ENCODE measurements around the gene CHST9. TPM values are rescaled to one million over a fixed set of nuclear protein-coding genes. Genes with fewer than 3 reads are reported as not detected.

Gene CHST9
- total RNA-seq, 1 experiment from 2014 or later = 0.07 TPM

DNA sequence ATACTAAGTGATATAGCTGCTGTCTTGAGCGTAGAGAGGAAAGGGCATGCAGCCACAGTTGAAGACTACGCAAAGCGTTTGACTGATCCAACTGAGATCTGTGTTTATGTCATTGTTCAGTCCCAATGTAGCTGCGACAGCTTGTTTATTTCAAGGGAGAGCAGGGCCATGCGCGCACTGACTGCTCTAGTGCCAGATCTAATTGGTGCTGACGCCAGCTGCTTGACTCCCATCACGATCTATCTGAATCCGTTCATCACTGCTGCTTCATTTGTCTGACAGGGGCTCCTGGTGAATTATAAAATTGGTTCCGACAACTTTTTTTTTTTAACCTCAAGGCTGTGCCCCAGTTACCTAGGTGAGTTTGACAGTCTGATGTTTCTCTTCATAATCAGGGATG is 75.7 kb downstream of the CHST9 start:
- Histone ChIP-seq H3K9me3 (ENCODE audit: insufficient read depth, low read depth) (no peaks in the 10 kb centered on the region), H3K4me1 (replicated peaks; ENCODE audit: insufficient read depth) (no peaks in the 10 kb centered on the region), H3K9me2 (ENCODE audit: insufficient read depth) (no peaks in the 10 kb centered on the region), H3K79me2 (ENCODE audit: low read depth) (no peaks in the 10 kb centered on the region), H4K20me1 (ENCODE audit: insufficient read depth) (no peaks in the 10 kb centered on the region), H3F3A (ENCODE audit: insufficient read depth, low read depth) (no peaks in the 10 kb centered on the region), H3K4me2 (no peak overlapping the region), H3K36me3 (ENCODE audit: low read depth) (no peaks in the 10 kb centered on the region), H3K4me3 (no peak overlapping the region), H2AFZ (no peak overlapping the region), H3K27ac (no peak overlapping the region), H3K27me3 (ENCODE audit: insufficient read depth, low read depth) (no peaks in the 10 kb centered on the region)
- ChIA-PET CTCF (no interaction called here), POLR2A (ENCODE audit: unreplicated experiment) (no interaction called here)
- TF ChIP-seq EZH2 (IDR thresholded peaks at IDR 0.05; ENCODE audit: low read depth) = no peak
- no peak for TF ChIP-seq CTCF (conservative IDR thresholded peaks at IDR 0.05)
- intact Hi-C loops (cut with micrococcal nuclease; ENCODE audit: unreplicated experiment) = no loop called here
- no peak for DNase-seq
- BruUV-seq (replicated peaks) = no TSS peak

- Histone ChIP-seq H2AFZ (no peak overlapping the region), H3K4me2 (no peak overlapping the region), H3K9me3 (ENCODE audit: insufficient read depth, low read depth) (no peaks in the 10 kb centered on the region), H3K9me2 (ENCODE audit: insufficient read depth) (no peaks in the 10 kb centered on the region), H3K36me3 (ENCODE audit: low read depth) (no peaks in the 10 kb centered on the region), H3K27me3 (ENCODE audit: insufficient read depth, low read depth) (no peaks in the 10 kb centered on the region), H4K20me1 (ENCODE audit: insufficient read depth) (no peaks in the 10 kb centered on the region), H3K79me2 (ENCODE audit: low read depth) (no peaks in the 10 kb centered on the region), H3K4me3 (no peak overlapping the region), H3K4me1 (replicated peaks; ENCODE audit: insufficient read depth) (no peaks in the 10 kb centered on the region), H3F3A (ENCODE audit: insufficient read depth, low read depth) (no peaks in the 10 kb centered on the region), H3K27ac (no peak overlapping the region)
- no TSS peak for BruUV-seq (replicated peaks)
- ChIA-PET CTCF (no interaction called here), POLR2A (ENCODE audit: unreplicated experiment) (no interaction called here)
- intact Hi-C loops (cut with micrococcal nuclease; ENCODE audit: unreplicated experiment) = no loop called here
- no peak for TF ChIP-seq EZH2 (IDR thresholded peaks at IDR 0.05; ENCODE audit: low read depth)
- no peak for TF ChIP-seq CTCF (conservative IDR thresholded peaks at IDR 0.05)
- no peak for DNase-seq
These were observed 76.3 kb downstream of the CHST9 start for GRCh38 chr18:27108842-27109241.

- no peak overlapping the region for H3K4me2 ChIP-seq
- no peak overlapping the region for H2AFZ ChIP-seq
- TF ChIP-seq CTCF (conservative IDR thresholded peaks at IDR 0.05) (no peak), EZH2 (IDR thresholded peaks at IDR 0.05; ENCODE audit: low read depth) (no peak)
- CTCF ChIA-PET = no interaction called here
- H3F3A ChIP-seq (ENCODE audit: insufficient read depth, low read depth) = no peaks in the 10 kb centered on the region
- H3K4me1 ChIP-seq (replicated peaks; ENCODE audit: insufficient read depth) = no peaks in the 10 kb centered on the region
- H4K20me1 ChIP-seq (ENCODE audit: insufficient read depth) = no peaks in the 10 kb centered on the region
- H3K9me3 ChIP-seq (ENCODE audit: insufficient read depth, low read depth) = no peaks in the 10 kb centered on the region
- no peak overlapping the region for H3K27ac ChIP-seq
- no peak for DNase-seq
- no peaks in the 10 kb centered on the region for H3K79me2 ChIP-seq (ENCODE audit: low read depth)
- no peaks in the 10 kb centered on the region for H3K27me3 ChIP-seq (ENCODE audit: insufficient read depth, low read depth)
- H3K9me2 ChIP-seq (ENCODE audit: insufficient read depth) = no peaks in the 10 kb centered on the region
- H3K4me3 ChIP-seq = no peak overlapping the region
- intact Hi-C loops (cut with micrococcal nuclease; ENCODE audit: unreplicated experiment) = no loop called here
- BruUV-seq (replicated peaks) = no TSS peak
- POLR2A ChIA-PET (ENCODE audit: unreplicated experiment) = no interaction called here
- no peaks in the 10 kb centered on the region for H3K36me3 ChIP-seq (ENCODE audit: low read depth)
These were observed 80.4 kb downstream of the CHST9 start for GRCh38 chr18:27104743-27105142.

Data from PC-9 (cell line).